Measurements from ENCODE around the gene BRIP1. TPM values are rescaled to one million over a fixed set of nuclear protein-coding genes. Genes with fewer than 3 reads are reported as not detected.

Gene BRIP1
- total RNA-seq (1 to 10 TPM; 1.0 to 1.9 TPM), total RNA-seq (1.3 to 71.3 (median 8.3) reads per million in 172 experiments)
- polyA plus RNA-seq (2013, experiment 1 of 2): 1.2 TPM
- polyA plus RNA-seq (2013, experiment 2 of 2): 1.5 TPM

DNA sequence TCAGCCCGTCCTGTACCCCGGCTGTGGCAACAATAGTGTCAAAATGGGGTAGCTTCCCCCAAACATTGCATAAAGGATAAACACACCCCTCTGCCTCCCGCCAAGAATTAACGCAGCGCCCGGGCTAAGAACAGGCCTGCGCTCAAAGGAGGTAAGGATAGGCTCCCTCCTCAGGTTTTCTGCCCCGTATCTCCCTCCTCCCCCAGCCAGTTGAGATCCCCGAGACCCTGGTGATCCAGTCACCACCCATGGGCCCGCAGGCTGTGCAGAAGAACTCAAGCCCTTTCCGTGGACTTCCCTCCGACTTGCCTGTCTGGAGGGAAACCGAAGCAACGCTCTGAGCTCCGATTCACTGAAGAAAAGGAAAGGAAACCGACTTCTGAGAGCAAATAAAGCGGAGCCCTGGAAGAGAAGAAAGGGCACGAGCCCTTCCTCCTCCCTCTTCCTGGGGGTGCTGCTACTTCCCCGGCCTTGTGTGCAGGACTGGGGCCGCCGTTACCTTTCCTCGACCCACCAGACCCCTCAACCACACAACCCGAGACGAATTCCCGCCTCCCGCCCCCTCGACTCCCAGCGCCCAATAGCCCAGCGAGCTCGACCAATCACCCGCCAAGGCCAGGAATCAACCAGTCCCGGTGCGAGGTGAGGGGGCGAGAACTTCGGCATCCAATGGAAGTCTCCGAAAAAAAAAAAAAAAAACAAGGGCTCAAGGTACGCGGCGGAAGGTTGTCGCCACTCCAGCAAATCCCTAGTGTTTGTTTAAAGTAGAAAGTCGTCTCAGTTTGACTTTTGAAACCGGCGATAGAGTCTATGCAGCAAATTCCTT is at the start of gene BRIP1:
BRIP1 (minus strand) TSS at position 554 of the 826 bp plus-strand sequence. CDS start 1,989 bp downstream, outside the sequence.
- ATAC-seq (ENCODE audit: poor library complexity): peak; percentile 96
- no peaks in the 10 kb centered on the region for H3K27me3 Mint-ChIP-seq
- no peaks in the 10 kb centered on the region for H3K9me3 ChIP-seq (ENCODE audit: control insufficient read depth in 1 of 2, insufficient read depth in 1 of 2, low read length in 2 of 2)
- peak within 1 kb of the TSS; percentile 77 for H3K4me3 ChIP-seq (ENCODE audit: low read length)
- H3K27ac Mint-ChIP-seq: peak within 1 kb of the TSS; percentile 87
- H3K4me1 Mint-ChIP-seq (ENCODE audit: low read depth): peaks cover 31% of the 10 kb centered on the region
- peaks cover 8% of the 10 kb centered on the region for H3K4me1 ChIP-seq (ENCODE audit: insufficient read depth, low read length)
- intact Hi-C loops (cut with DNase I, micrococcal nuclease): loop anchor here (2.0 to 10.0 kb wide), 3 partner anchors 64 to 1338 kb away; partner anchors contain the start of genes APPBP2 (in 1 of the 2), INTS2 (in 1 of the 2) and MED13 (in 1 of the 2)
- DNase-seq: peak; percentile 73 to 94 (median 81)
- no peaks in the 10 kb centered on the region for H3K27me3 ChIP-seq (ENCODE audit: control insufficient read depth in 1 of 2, insufficient read depth in 2 of 2, low read length in 2 of 2)
- H3K36me3 Mint-ChIP-seq (ENCODE audit: low read depth): peaks cover 15% of the 10 kb centered on the region
- ChIA-PET POLR2A (interaction anchor here (0.6 to 2.8 kb wide), 11 partner anchors 10 to 1471 kb away, joined by 3 to 18 read pairs (median 4); partner anchors contain the start of genes INTS2, PPM1D and USP32), CTCF (interaction anchor here (0.5 to 1.5 kb wide), 4 partner anchors 10 to 1349 kb away, joined by 3 to 5 read pairs (median 4); no protein-coding TSS in a partner anchor)
- H3K4me3 Mint-ChIP-seq: peak within 1 kb of the TSS; percentile 90
- TF ChIP-seq, protein P1, sequence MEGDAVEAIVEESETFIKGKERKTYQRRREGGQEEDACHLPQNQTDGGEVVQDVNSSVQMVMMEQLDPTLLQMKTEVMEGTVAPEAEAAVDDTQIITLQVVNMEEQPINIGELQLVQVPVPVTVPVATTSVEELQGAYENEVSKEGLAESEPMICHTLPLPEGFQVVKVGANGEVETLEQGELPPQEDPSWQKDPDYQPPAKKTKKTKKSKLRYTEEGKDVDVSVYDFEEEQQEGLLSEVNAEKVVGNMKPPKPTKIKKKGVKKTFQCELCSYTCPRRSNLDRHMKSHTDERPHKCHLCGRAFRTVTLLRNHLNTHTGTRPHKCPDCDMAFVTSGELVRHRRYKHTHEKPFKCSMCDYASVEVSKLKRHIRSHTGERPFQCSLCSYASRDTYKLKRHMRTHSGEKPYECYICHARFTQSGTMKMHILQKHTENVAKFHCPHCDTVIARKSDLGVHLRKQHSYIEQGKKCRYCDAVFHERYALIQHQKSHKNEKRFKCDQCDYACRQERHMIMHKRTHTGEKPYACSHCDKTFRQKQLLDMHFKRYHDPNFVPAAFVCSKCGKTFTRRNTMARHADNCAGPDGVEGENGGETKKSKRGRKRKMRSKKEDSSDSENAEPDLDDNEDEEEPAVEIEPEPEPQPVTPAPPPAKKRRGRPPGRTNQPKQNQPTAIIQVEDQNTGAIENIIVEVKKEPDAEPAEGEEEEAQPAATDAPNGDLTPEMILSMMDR (IDR thresholded peaks at IDR 0.05): no peak
- peak within 1 kb of the TSS; percentile 39 to 59 for H3K27ac ChIP-seq (ENCODE audit: low read depth in 1 of 2, low read length in 2 of 2)
- no peaks in the 10 kb centered on the region for H3K36me3 ChIP-seq (ENCODE audit: insufficient read depth, low read length)
- no peaks in the 10 kb centered on the region for H3K9me3 Mint-ChIP-seq

- H3K9me3 ChIP-seq (ENCODE audit: control insufficient read depth in 1 of 2, insufficient read depth in 1 of 2, low read length in 2 of 2): no peaks in the 10 kb centered on the region
- Mint-ChIP-seq H3K4me3 (no peak overlapping the region), H3K9me3 (no peaks in the 10 kb centered on the region), H3K36me3 (ENCODE audit: low read depth) (peaks cover 80% of the 10 kb centered on the region), H3K27me3 (no peaks in the 10 kb centered on the region), H3K27ac (no peak overlapping the region), H3K4me1 (ENCODE audit: low read depth) (peaks cover 3% of the 10 kb centered on the region)
- no peaks in the 10 kb centered on the region for H3K27me3 ChIP-seq (ENCODE audit: control insufficient read depth in 1 of 2, insufficient read depth in 2 of 2, low read length in 2 of 2)
- DNase-seq (no peak), ATAC-seq (ENCODE audit: poor library complexity) (no peak)
- POLR2A ChIA-PET: no interaction called here
- H3K4me3 ChIP-seq (ENCODE audit: low read length): no peak overlapping the region
- H3K4me1 ChIP-seq (ENCODE audit: insufficient read depth, low read length): peaks cover 5% of the 10 kb centered on the region
- TF ChIP-seq, protein P1 (IDR thresholded peaks at IDR 0.05): no peak
- peaks cover 51% of the 10 kb centered on the region for H3K36me3 ChIP-seq (ENCODE audit: insufficient read depth, low read length)
- intact Hi-C loops (cut with DNase I, micrococcal nuclease): no loop called here
- CTCF ChIA-PET: interaction anchor here (1.2 kb wide), 1 partner anchor 18 kb away, joined by 3 read pairs; no protein-coding TSS in a partner anchor
- H3K27ac ChIP-seq (ENCODE audit: low read depth in 1 of 2, low read length in 2 of 2): no peak overlapping the region
Observed at GRCh38 chr17:61908292-61909037, 45.1 kb upstream of the BRIP1 start.

- Histone ChIP-seq H3K27ac (ENCODE audit: low read depth in 1 of 2, low read length in 2 of 2) (no peak overlapping the region), H3K27me3 (ENCODE audit: control insufficient read depth in 1 of 2, insufficient read depth in 2 of 2, low read length in 2 of 2) (no peaks in the 10 kb centered on the region), H3K9me3 (ENCODE audit: control insufficient read depth in 1 of 2, insufficient read depth in 1 of 2, low read length in 2 of 2) (no peaks in the 10 kb centered on the region), H3K36me3 (ENCODE audit: insufficient read depth, low read length) (peaks cover 55% of the 10 kb centered on the region), H3K4me1 (ENCODE audit: insufficient read depth, low read length) (peaks cover 5% of the 10 kb centered on the region), H3K4me3 (ENCODE audit: low read length) (no peak overlapping the region)
- ChIA-PET CTCF (interaction anchor here (0.6 to 1.2 kb wide), 2 partner anchors 12 to 17 kb away, joined by 3 to 4 read pairs; no protein-coding TSS in a partner anchor), POLR2A (no interaction called here)
- Mint-ChIP-seq H3K4me1 (ENCODE audit: low read depth) (peaks cover 3% of the 10 kb centered on the region), H3K9me3 (no peaks in the 10 kb centered on the region), H3K27me3 (no peaks in the 10 kb centered on the region), H3K4me3 (no peak overlapping the region), H3K27ac (no peak overlapping the region), H3K36me3 (ENCODE audit: low read depth) (peaks cover 77% of the 10 kb centered on the region)
- DNase-seq: no peak
- intact Hi-C loops (cut with DNase I, micrococcal nuclease): no loop called here
- TF ChIP-seq, protein P1 (IDR thresholded peaks at IDR 0.05): no peak
- ATAC-seq (ENCODE audit: poor library complexity): no peak
Observed at GRCh38 chr17:61907361-61907760, 44.0 kb upstream of the BRIP1 start.

Measured in CD4-positive, alpha-beta T cell (primary cell).